GM20000 (cell line): Measurements from ENCODE around the gene VILL.
"Not testable (repeated sequence)": the region's sequence is repeated elsewhere in the genome, so short reads cannot be mapped to it uniquely, and the experiment has no call there.

Source experiments
- DNase-seq: peaks from one replicate; pipeline ENCODE4 v3.0.0; 2012; ENCODE audit warnings: low spot score
- CTCF ChIP-seq: IDR thresholded peaks from 2 replicates; pipeline ENCODE4 v1.5.1; 2012; ENCODE audit warnings: mild to moderate bottlenecking, control low read depth; ENCODE audit errors: extremely low read depth, missing control alignments

VILL gene

DNA sequence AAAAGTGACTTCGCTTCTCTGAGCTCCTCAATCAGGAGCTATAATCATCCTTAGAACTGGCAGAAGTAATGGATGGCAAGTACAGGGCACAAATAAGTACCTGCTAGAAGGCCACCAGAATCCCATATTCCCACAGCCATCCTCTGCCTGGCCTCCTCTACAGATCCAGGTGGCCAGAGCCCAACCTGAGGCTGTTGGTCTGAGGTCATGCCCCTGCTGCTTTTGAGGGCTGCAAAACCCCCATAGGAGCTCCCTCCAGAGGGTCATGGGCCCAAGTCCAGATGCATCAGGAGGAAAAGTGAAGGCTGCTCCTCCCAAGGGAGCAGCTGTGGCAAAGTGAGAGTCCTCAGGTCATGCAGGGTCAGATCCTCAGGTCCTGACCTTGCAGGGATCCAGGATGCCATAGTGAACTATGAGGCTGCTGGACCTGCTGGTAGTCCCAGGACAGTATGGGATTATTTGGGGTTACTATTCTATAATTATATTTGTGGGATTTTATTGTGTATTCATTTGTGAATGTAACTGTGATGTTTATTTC lies 41.8 kb downstream of the VILL start:
- no peak for TF ChIP-seq CTCF
- DNase-seq, result no peak

DNA sequence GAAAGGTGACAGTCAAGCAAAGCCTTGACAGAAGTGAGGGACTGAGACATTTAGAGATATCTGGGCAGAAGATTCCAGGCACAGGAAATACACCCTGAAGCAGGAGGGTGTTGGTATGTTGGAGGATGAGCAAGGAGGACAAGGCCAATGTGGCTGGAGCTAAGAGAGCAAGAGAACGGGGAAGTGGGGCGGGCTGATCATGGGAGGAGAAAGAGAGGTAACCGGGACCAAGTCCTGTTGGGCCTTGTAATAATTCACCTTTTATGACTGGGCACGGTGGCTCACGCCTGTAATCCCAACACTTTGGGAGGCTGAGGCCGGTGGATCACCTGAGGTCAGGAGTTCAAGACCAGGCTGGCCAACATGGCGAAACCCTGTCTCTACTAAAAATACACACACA lies 43.0 kb downstream of the VILL start:
- DNase-seq, result not testable (repeated sequence)

DNA sequence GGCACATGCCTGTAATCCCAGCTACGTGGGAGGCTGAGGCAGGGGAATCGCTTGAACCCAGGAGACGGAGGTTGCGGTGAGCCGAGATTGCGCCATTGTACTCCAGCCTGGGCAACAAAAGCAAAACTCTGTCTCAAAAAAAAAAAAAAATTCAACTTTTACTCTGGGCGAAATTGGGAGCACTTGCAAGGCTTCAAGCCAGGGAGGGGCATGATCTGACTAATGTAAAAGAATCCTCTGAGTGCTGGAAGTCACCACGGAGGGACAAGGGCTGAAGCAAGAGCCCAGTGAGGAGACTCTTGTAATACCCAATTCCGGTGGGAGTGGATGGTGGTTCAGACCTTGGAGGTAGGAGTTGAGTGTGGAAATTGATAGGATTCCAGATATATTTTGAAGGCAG lies 43.7 kb downstream of the VILL start:
- not testable (repeated sequence) for DNase-seq

- no peak for TF ChIP-seq CTCF
- DNase-seq, result no peak
Observed at GRCh38 chr3:38036286-38036685, 45.7 kb downstream of the VILL start.

DNA sequence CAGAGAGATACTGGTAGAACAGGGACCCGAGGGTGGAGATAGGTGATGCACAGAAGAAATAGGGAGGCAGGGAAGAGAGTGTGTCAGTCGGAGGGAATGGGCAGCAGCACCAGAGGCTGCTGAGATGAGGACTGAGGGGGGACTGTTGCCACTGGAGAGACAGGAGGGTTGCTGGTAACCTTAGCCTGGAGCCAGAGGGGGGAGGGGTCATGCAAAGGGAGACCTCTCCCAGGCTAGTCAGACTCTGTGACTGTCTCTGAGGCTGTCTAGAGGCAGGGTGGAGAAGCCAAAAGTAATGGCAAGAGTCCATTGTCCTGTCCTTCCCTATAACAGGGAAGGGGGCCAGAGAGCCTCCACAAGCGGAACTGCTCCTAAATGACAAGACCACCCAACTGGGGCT lies 46.3 kb downstream of the VILL start:
- no peak for DNase-seq
- no peak for TF ChIP-seq CTCF

DNA sequence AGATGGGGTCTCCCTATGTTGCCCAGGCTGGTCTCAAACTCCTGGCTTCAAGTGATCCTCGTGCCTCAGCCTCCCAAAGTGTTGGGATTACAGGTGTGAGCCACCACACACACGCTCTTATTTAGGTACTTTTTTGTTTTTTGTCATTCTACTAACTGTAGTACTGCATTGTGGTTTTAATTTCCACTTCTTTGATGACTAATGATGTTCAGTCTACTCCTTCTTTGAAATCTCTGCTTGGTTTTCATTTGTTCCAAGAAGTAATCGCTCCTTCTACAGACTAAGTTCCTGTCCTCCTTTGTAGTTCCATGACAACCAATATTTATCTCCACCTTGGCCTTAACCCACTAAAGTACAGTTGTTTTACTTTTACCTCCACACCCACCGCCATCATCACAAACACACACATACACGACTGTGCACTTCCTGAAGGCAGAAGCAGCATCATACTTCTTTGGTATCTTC lies 47.9 kb downstream of the VILL start:
- DNase-seq, result no peak
- TF ChIP-seq CTCF, result no peak

- TF ChIP-seq CTCF, result no peak
Observed at GRCh38 chr3:38039101-38039898, 48.7 kb downstream of the VILL start, which contains the start of gene DLEC1. DLEC1 (plus strand) TSS chr3:38039208; CDS start chr3:38039226, 18 bp downstream.

GRCh38 chr3:38039899-38040261 lies 49.3 kb downstream of the VILL start:
- peak; percentile 64 for DNase-seq
- TF ChIP-seq CTCF, result peak; percentile 38

More at GRCh38 chr3:38039101-38039898, 48.7 kb downstream of the VILL start, which contains the start of gene DLEC1:
- DNase-seq, result peak; percentile 89
